ENCODE results near the gene MED7.

MED7 gene

DNA sequence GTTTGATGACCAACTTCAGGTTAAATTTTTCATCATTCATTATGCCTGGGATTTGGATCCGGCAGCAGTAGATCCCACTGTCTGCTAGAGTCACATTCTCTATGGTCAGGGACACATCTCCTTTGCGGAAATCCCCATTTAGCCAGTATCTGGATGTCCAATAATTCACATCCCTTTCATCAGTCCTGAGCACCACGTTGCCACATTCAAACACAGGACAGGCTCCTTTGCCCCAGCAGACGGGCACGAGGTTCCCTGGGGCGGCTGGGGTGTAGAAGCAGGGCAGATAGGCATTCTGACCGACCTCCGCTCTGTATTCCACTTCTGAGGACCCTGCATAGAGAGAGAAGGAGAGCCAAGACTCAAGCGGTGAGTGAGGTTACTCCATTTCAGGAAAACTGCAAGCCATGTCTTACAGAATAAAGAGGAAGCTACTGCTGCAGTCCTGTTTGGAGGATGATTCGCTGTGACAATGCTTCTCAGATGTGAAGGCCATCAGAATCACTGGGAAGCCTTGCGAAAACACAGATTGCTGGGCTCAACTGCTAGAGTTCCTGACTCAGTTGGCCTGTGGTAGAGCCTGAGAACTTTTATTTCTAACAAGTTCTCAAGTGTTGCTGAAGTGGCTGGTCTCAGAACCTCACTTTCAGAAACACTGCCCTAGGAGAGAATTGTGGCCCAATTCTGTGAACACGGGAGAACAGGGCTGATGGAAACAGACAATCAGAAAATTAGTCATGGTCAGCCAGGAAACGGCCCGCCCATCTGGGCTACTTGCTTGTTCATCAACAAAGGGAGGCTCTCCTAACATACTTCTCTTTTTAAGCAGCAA, 35.8 kb downstream of the MED7 start:
- DNase-seq = no peak
- TF ChIP-seq, protein P1, sequence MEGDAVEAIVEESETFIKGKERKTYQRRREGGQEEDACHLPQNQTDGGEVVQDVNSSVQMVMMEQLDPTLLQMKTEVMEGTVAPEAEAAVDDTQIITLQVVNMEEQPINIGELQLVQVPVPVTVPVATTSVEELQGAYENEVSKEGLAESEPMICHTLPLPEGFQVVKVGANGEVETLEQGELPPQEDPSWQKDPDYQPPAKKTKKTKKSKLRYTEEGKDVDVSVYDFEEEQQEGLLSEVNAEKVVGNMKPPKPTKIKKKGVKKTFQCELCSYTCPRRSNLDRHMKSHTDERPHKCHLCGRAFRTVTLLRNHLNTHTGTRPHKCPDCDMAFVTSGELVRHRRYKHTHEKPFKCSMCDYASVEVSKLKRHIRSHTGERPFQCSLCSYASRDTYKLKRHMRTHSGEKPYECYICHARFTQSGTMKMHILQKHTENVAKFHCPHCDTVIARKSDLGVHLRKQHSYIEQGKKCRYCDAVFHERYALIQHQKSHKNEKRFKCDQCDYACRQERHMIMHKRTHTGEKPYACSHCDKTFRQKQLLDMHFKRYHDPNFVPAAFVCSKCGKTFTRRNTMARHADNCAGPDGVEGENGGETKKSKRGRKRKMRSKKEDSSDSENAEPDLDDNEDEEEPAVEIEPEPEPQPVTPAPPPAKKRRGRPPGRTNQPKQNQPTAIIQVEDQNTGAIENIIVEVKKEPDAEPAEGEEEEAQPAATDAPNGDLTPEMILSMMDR (IDR thresholded peaks at IDR 0.05; ENCODE audit: low read depth, low read length) = no peak
- H3K27me3 ChIP-seq = no peaks in the 10 kb centered on the region
- no peaks in the 10 kb centered on the region for H3K9me3 ChIP-seq
- no peaks in the 10 kb centered on the region for H3K4me1 ChIP-seq
- no peak overlapping the region for H3K4me3 ChIP-seq (ENCODE audit: low read depth, low read length)
- no peaks in the 10 kb centered on the region for H3K36me3 ChIP-seq

DNA sequence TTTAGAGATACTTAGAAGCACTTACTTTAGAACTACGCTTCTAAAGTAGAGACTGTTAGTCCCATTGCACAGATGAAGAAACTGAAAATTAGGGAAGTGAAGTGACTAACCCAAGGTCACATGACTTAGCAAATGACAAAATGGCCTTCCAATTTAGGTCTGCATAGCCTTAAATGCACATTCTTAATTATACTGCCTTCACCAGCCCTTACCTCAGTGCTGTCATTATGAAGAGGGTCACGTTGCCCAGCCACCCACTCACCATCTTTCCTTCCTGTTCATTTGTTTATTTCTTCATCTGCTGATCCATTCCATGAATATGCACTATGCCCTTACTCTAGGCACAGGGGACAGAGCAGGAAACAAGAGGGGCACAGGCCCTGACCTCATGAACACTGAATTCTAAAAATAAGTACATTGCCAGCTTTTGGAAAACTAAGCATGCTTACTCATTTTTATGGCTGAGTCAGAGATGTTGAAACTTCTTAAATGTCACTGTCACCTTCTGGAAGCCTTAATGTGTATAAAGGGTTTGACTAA, 42.5 kb downstream of the MED7 start:
- TF ChIP-seq, protein P1 (IDR thresholded peaks at IDR 0.05; ENCODE audit: low read depth, low read length) = no peak
- no peak overlapping the region for H3K4me3 ChIP-seq (ENCODE audit: low read depth, low read length)
- no peaks in the 10 kb centered on the region for H3K36me3 ChIP-seq
- no peaks in the 10 kb centered on the region for H3K4me1 ChIP-seq
- no peak for DNase-seq
- H3K9me3 ChIP-seq = no peaks in the 10 kb centered on the region
- H3K27me3 ChIP-seq = no peaks in the 10 kb centered on the region

DNA sequence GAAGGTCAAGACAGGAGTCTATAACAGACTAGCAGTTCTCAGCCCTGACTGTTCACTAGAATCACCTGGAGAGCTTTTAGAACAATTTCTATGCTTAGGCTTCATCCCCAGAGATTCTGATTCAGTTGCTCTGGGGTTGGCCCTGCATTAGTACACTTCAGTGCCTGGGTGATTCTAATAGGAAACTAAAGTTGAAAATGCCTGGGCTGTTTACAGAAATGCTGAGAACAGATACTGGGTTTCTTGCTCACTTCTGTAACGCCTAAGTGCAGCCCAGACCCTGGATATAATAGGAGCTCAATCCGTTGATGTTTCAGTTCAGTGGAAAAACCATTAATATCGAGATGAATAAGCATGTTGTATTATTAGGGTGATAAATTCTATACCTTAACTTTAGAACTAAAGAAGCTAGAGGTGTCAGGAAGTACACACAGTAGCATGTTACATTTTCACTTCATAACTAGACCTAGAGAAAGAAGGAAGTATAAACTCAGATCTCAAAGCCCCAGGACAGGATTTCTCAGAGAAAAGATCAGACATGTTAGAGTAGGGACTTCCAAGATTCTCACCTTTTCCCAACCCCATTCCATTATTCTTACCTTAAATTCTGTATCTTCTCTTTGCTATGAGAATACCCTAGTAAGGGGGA, 54.2 kb downstream of the MED7 start:
- TF ChIP-seq, protein P1 (IDR thresholded peaks at IDR 0.05; ENCODE audit: low read depth, low read length) = no peak
- H3K4me1 ChIP-seq = no peaks in the 10 kb centered on the region

More for the DNA sequence above, 54.2 kb downstream of the MED7 start:
- Histone ChIP-seq H3K27me3 (no peaks in the 10 kb centered on the region), H3K4me3 (ENCODE audit: low read depth, low read length) (no peak overlapping the region), H3K36me3 (no peaks in the 10 kb centered on the region), H3K9me3 (no peaks in the 10 kb centered on the region)
- DNase-seq = no peak

Data from BE2C (cell line).